Endodermal cell (in vitro differentiated cells): ENCODE results near the gene XAF1. TPM values are rescaled to one million over a fixed set of nuclear protein-coding genes. Genes with fewer than 3 reads are reported as not detected.

Experiments
- DNase-seq: peaks from one replicate; pipeline ENCODE4 v3.0.0-alpha.2; 2017
- H3K27ac ChIP-seq: 2 replicates; pipeline ENCODE4 v1.5.1; 2013; ENCODE audit warnings: mild to moderate bottlenecking, low read depth, low read length, moderate library complexity
- H3K27me3 ChIP-seq: 2 replicates; pipeline ENCODE4 v1.6.1; 2013; ENCODE audit warnings: mild to moderate bottlenecking, low read length, moderate library complexity; ENCODE audit not compliant: insufficient read depth, control insufficient read depth, poor library complexity, severe bottlenecking
- H3K36me3 ChIP-seq: 2 replicates; pipeline ENCODE4 v1.7.0; 2013; ENCODE audit warnings: mild to moderate bottlenecking, low read length, moderate library complexity; ENCODE audit not compliant: control insufficient read depth, insufficient read depth
- H3K4me1 ChIP-seq: one replicate; pipeline ENCODE4 v1.7.0; 2013; ENCODE audit warnings: low read length; ENCODE audit not compliant: control insufficient read depth, insufficient read depth
- H3K4me3 ChIP-seq: 2 replicates; pipeline ENCODE4 v1.5.1; 2013; ENCODE audit warnings: mild to moderate bottlenecking, low read length, moderate library complexity
- H3K9ac ChIP-seq: 2 replicates; pipeline ENCODE4 v1.6.1; 2013; ENCODE audit warnings: mild to moderate bottlenecking, low read length, moderate library complexity; ENCODE audit not compliant: poor library complexity, severe bottlenecking; ENCODE audit errors: extremely low read depth
- H3K9me3 ChIP-seq: 2 replicates; pipeline ENCODE4 v1.6.1; 2013; ENCODE audit warnings: mild to moderate bottlenecking, low read length, moderate library complexity; ENCODE audit not compliant: control insufficient read depth
- H3K27ac Mint-ChIP-seq: 2 replicates; pipeline ENCODE4 v1.8.0; 2020; ENCODE audit warnings: mixed read lengths
- H3K27me3 Mint-ChIP-seq: 2 replicates; pipeline ENCODE4 v1.8.0; 2021; ENCODE audit warnings: mild to moderate bottlenecking, mixed read lengths; ENCODE audit not compliant: insufficient read depth
- H3K36me3 Mint-ChIP-seq: 2 replicates; pipeline ENCODE4 v1.8.0; 2020; ENCODE audit warnings: low read depth, mixed read lengths
- H3K4me1 Mint-ChIP-seq: 2 replicates; pipeline ENCODE4 v1.8.0; 2020; ENCODE audit warnings: mixed read lengths
- H3K4me3 Mint-ChIP-seq: 2 replicates; pipeline ENCODE4 v1.8.0; 2020; ENCODE audit warnings: mild to moderate bottlenecking, moderate library complexity, mixed read lengths
- H3K9me3 Mint-ChIP-seq: 2 replicates; pipeline ENCODE4 v1.8.0; 2020; ENCODE audit warnings: mild to moderate bottlenecking, mixed read lengths
- CTCF ChIP-seq: fragments of 200-600 bp; sonication (generic); conservative IDR thresholded peaks from 2 replicates; pipeline ENCODE4 v1.5.0; 2021; ENCODE audit warnings: antibody characterized with exemption, mild to moderate bottlenecking
- total RNA-seq, 2 donors: library from RNA; stranded (reverse); fragmentation: NEBNext Ultra II Directional in 1 of 2; extraction: Animal tissue kit (Norgen Biotek cat#: 25700) in 1 of 2; gene quantifications; 2 replicates in 1 of 2; 3 replicates in 1 of 2; pipeline ENCODE4 v1.2.1, GENCODE V29; 2021

Gene XAF1
- total RNA-seq, 2 donors from 2014 or later = 0.35 TPM; not detected in 1

- Mint-ChIP-seq H3K27me3 (peaks cover 13% of the 10 kb centered on the region), H3K4me3 (no peak overlapping the region), H3K36me3 (no peaks in the 10 kb centered on the region), H3K27ac (no peak overlapping the region), H3K4me1 (no peaks in the 10 kb centered on the region), H3K9me3 (peaks cover 18% of the 10 kb centered on the region)
- no peak overlapping the region for H3K27ac ChIP-seq
- TF ChIP-seq CTCF = no peak
- H3K4me3 ChIP-seq = no peak overlapping the region
- H3K27me3 ChIP-seq = peaks cover 24% of the 10 kb centered on the region
- H3K9me3 ChIP-seq = peaks cover 7% of the 10 kb centered on the region
- H3K36me3 ChIP-seq = no peaks in the 10 kb centered on the region
- H3K9ac ChIP-seq = no peak overlapping the region
- no peak for DNase-seq
- no peaks in the 10 kb centered on the region for H3K4me1 ChIP-seq
Observed at GRCh38 chr17:6823011-6823442, 67.2 kb downstream of the XAF1 start.

Other genes with a start within 250 kb of the XAF1 start
- 1 to 10 TPM; 1.8 to 2.7 TPM for gene PITPNM3, start 199.5 kb upstream of the XAF1 start, total RNA-seq
- gene KIAA0753, start 115.3 kb upstream of the XAF1 start, total RNA-seq = 10 to 100 TPM; 37.2 to 50.1 TPM
- gene TXNDC17, start 115.0 kb upstream of the XAF1 start, total RNA-seq = 100 to 1,000 TPM; 135 to 151 TPM
- 10 to 100 TPM; 12.8 to 16.6 TPM for gene MED31, start 104.4 kb upstream of the XAF1 start, total RNA-seq
- 1 to 10 TPM; 2.7 to 3.0 TPM for gene C17orf100, start 104.3 kb upstream of the XAF1 start, total RNA-seq
- gene SLC13A5, start 42.7 kb upstream of the XAF1 start, total RNA-seq = 1 to 10 TPM; 3.9 to 8.4 TPM
- under 1 TPM; 0.18 to 0.29 TPM for gene FBXO39, start 20.2 kb downstream of the XAF1 start, total RNA-seq
- gene TEKT1, start 75.7 kb downstream of the XAF1 start, total RNA-seq = not detected
- gene ALOX12, start 240.0 kb downstream of the XAF1 start, total RNA-seq = under 1 TPM; 0.46 to 0.92 TPM